WTC11 (cell line): ENCODE results near the gene B3GNT9. TPM values are rescaled to one million over a fixed set of nuclear protein-coding genes. Genes with fewer than 3 reads are reported as not detected.

Source experiments
- ATAC-seq: fragments of 200-7000 bp; cut with Tn5 transposase; 2 replicates; pipeline ENCODE4 v1.10.0; 2021; ENCODE audit warnings: mild to moderate bottlenecking, moderate library complexity
- CTCF ChIA-PET: fragments of 300-600 bp; sonication (Branson Sonifier 250); formaldehyde crosslinking; loops from one replicate; lab custom pipeline; 2021; ENCODE audit warnings: antibody characterized with exemption; lab: Charles Lee
- POLR2A ChIA-PET: fragments of 350-600 bp; sonication (Branson Sonifier 250); formaldehyde crosslinking; loops from one replicate; lab custom pipeline; 2021; ENCODE audit warnings: antibody characterized with exemption; lab: Charles Lee
- DNase-seq: peaks from one replicate; pipeline ENCODE4 v3.0.0; 2021; ENCODE audit warnings: low spot score
- H3K27ac Mint-ChIP-seq: 2 replicates; pipeline ENCODE4 v1.8.0; 2021; ENCODE audit warnings: mixed read lengths
- H3K27me3 Mint-ChIP-seq: 2 replicates; pipeline ENCODE4 v1.8.0; 2021; ENCODE audit warnings: low read depth, mild to moderate bottlenecking, moderate library complexity, mixed read lengths
- H3K36me3 Mint-ChIP-seq: 2 replicates; pipeline ENCODE4 v1.8.0; 2021; ENCODE audit warnings: mixed read lengths
- H3K4me1 Mint-ChIP-seq: 2 replicates; pipeline ENCODE4 v1.8.0; 2022; ENCODE audit warnings: mixed read lengths
- H3K4me3 Mint-ChIP-seq: 2 replicates; pipeline ENCODE4 v1.8.0; 2021; ENCODE audit warnings: mild to moderate bottlenecking, moderate library complexity, mixed read lengths
- H3K9me3 Mint-ChIP-seq: 2 replicates; pipeline ENCODE4 v1.8.0; 2021; ENCODE audit warnings: mixed read lengths
- ARID4B ChIP-seq: sonication (generic); formaldehyde crosslinking; IDR thresholded peaks from 2 replicates; pipeline ENCODE4 v1.8.0; 2023; ENCODE audit warnings: missing genetic modification reagents, mild to moderate bottlenecking, borderline replicate concordance
- ATF1 ChIP-seq: sonication (generic); formaldehyde crosslinking; IDR thresholded peaks from 2 replicates; pipeline ENCODE4 v1.8.1; 2023; ENCODE audit warnings: mild to moderate bottlenecking, moderate library complexity, missing genetic modification reagents
- CBFB ChIP-seq: sonication (generic); formaldehyde crosslinking; IDR thresholded peaks from 2 replicates; pipeline ENCODE4 v1.8.1; 2022; ENCODE audit warnings: mild to moderate bottlenecking, low read depth, missing genetic modification reagents
- EMX1 ChIP-seq: fragments of 250-450 bp; sonication (Bioruptor Pico); IDR thresholded peaks from 2 replicates; pipeline ENCODE4 v1.8.0; 2021; ENCODE audit warnings: mild to moderate bottlenecking
- IRF2 ChIP-seq: sonication (generic); formaldehyde crosslinking; IDR thresholded peaks from 2 replicates; pipeline ENCODE4 v1.8.0; 2022; ENCODE audit warnings: low read depth, missing genetic modification reagents, borderline replicate concordance
- JAZF1 ChIP-seq: fragments of 250-450 bp; sonication (Bioruptor Pico); IDR thresholded peaks from 2 replicates; pipeline ENCODE4 v1.9.0; 2021; ENCODE audit warnings: moderate library complexity, mild to moderate bottlenecking, inconsistent platforms
- NR1H2 ChIP-seq: sonication (generic); formaldehyde crosslinking; IDR thresholded peaks from 2 replicates; pipeline ENCODE4 v1.9.0; 2021; ENCODE audit warnings: mild to moderate bottlenecking, moderate library complexity, missing genetic modification reagents
- OVOL2 ChIP-seq: fragments of 250-450 bp; sonication (Bioruptor Pico); IDR thresholded peaks from 2 replicates; pipeline ENCODE4 v1.9.0; 2021; ENCODE audit warnings: mild to moderate bottlenecking, borderline replicate concordance
- RELA ChIP-seq: sonication (generic); formaldehyde crosslinking; IDR thresholded peaks from 2 replicates; pipeline ENCODE4 v1.8.1; 2022; ENCODE audit warnings: missing genetic modification reagents, mild to moderate bottlenecking, borderline replicate concordance
- RORB ChIP-seq: fragments of 250-450 bp; sonication (Bioruptor Pico); IDR thresholded peaks from 2 replicates; pipeline ENCODE4 v1.9.0; 2021; ENCODE audit warnings: mild to moderate bottlenecking
- SOX15 ChIP-seq: fragments of 250-450 bp; sonication (Bioruptor Pico); IDR thresholded peaks from 2 replicates; pipeline ENCODE4 v1.9.0; 2021; ENCODE audit warnings: mild to moderate bottlenecking
- SP1 ChIP-seq: sonication (generic); formaldehyde crosslinking; conservative IDR thresholded peaks from 2 replicates; pipeline ENCODE4 v1.8.1; 2022; ENCODE audit warnings: missing genetic modification reagents
- TCF7 ChIP-seq: sonication (generic); formaldehyde crosslinking; IDR thresholded peaks from 2 replicates; pipeline ENCODE4 v1.8.0; 2022; ENCODE audit warnings: mild to moderate bottlenecking, low read depth, missing genetic modification reagents, moderate library complexity
- TEAD1 ChIP-seq: sonication (generic); formaldehyde crosslinking; IDR thresholded peaks from 2 replicates; pipeline ENCODE4 v1.8.0; 2022; ENCODE audit warnings: mild to moderate bottlenecking, missing genetic modification reagents
- USF2 ChIP-seq: sonication (generic); formaldehyde crosslinking; IDR thresholded peaks from 2 replicates; pipeline ENCODE4 v1.8.1; 2023; ENCODE audit warnings: mild to moderate bottlenecking, missing genetic modification reagents, moderate library complexity
- ZNF671 ChIP-seq: fragments of 250-450 bp; sonication (Bioruptor Pico); IDR thresholded peaks from 2 replicates; pipeline ENCODE4 v1.8.0; 2021; ENCODE audit warnings: mild to moderate bottlenecking
- total RNA-seq: library from RNA; stranded (reverse); gene quantifications from 3 replicates; pipeline ENCODE4 v1.2.3, GENCODE V29; 2021
- TF ChIP-seq, protein P1 (sequence below): fragments of 250-450 bp; sonication (Bioruptor Pico); IDR thresholded peaks from 2 replicates; pipeline ENCODE4 v2.1.2; 2022; ENCODE audit warnings: mild to moderate bottlenecking, moderate library complexity
- TF ChIP-seq, protein P2 (sequence below): fragments of 200-600 bp; IDR thresholded peaks from 2 replicates; pipeline ENCODE4 v1.8.0; 2022; ENCODE audit warnings: antibody characterized with exemption
- TF ChIP-seq, protein P3 (sequence below): sonication (generic); formaldehyde crosslinking; IDR thresholded peaks from 2 replicates; pipeline ENCODE4 v1.8.1; 2022; ENCODE audit warnings: low read depth, missing genetic modification reagents, borderline replicate concordance
- TF ChIP-seq, protein P4 (sequence below): sonication (generic); formaldehyde crosslinking; IDR thresholded peaks from 2 replicates; pipeline ENCODE4 v1.8.1; 2022; ENCODE audit warnings: low read depth, mild to moderate bottlenecking, moderate library complexity, missing genetic modification reagents, borderline replicate concordance
- TF ChIP-seq, protein P5 (sequence below): sonication (generic); formaldehyde crosslinking; IDR thresholded peaks from 2 replicates; pipeline ENCODE4 v1.8.1; 2022; ENCODE audit warnings: mild to moderate bottlenecking, missing genetic modification reagents, moderate library complexity, borderline replicate concordance
- TF ChIP-seq, protein P6 (sequence below): fragments of 250-450 bp; sonication (Bioruptor Pico); IDR thresholded peaks from 2 replicates; pipeline ENCODE4 v1.9.0; 2021; ENCODE audit warnings: moderate library complexity, mild to moderate bottlenecking, inconsistent platforms, borderline replicate concordance

Gene B3GNT9
- total RNA-seq, 1 experiment from 2014 or later = 6.4 TPM

GRCh38 chr16:67180166-67180565, 29.4 kb upstream of the B3GNT9 start (continued):
- TF ChIP-seq TCF7 (no peak), ARID4B (CRISPR knock-in tag) (no peak), NR1H2 (no peak), ATF1 (CRISPR knock-in tag) (no peak), OVOL2 (CRISPR knock-in tag) (no peak), USF2 (no peak), RELA (CRISPR knock-in tag) (no peak), RORB (CRISPR knock-in tag) (no peak), SP1 (no peak), EMX1 (CRISPR knock-in tag) (no peak)
- TF ChIP-seq, protein P1, sequence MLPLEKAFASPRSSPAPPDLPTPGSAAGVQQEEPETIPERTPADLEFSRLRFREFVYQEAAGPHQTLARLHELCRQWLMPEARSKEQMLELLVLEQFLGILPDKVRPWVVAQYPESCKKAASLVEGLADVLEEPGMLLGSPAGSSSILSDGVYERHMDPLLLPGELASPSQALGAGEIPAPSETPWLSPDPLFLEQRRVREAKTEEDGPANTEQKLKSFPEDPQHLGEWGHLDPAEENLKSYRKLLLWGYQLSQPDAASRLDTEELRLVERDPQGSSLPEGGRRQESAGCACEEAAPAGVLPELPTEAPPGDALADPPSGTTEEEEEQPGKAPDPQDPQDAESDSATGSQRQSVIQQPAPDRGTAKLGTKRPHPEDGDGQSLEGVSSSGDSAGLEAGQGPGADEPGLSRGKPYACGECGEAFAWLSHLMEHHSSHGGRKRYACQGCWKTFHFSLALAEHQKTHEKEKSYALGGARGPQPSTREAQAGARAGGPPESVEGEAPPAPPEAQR = no peak
- TF ChIP-seq, protein P2, sequence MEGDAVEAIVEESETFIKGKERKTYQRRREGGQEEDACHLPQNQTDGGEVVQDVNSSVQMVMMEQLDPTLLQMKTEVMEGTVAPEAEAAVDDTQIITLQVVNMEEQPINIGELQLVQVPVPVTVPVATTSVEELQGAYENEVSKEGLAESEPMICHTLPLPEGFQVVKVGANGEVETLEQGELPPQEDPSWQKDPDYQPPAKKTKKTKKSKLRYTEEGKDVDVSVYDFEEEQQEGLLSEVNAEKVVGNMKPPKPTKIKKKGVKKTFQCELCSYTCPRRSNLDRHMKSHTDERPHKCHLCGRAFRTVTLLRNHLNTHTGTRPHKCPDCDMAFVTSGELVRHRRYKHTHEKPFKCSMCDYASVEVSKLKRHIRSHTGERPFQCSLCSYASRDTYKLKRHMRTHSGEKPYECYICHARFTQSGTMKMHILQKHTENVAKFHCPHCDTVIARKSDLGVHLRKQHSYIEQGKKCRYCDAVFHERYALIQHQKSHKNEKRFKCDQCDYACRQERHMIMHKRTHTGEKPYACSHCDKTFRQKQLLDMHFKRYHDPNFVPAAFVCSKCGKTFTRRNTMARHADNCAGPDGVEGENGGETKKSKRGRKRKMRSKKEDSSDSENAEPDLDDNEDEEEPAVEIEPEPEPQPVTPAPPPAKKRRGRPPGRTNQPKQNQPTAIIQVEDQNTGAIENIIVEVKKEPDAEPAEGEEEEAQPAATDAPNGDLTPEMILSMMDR = no peak
- TF ChIP-seq, protein P3, sequence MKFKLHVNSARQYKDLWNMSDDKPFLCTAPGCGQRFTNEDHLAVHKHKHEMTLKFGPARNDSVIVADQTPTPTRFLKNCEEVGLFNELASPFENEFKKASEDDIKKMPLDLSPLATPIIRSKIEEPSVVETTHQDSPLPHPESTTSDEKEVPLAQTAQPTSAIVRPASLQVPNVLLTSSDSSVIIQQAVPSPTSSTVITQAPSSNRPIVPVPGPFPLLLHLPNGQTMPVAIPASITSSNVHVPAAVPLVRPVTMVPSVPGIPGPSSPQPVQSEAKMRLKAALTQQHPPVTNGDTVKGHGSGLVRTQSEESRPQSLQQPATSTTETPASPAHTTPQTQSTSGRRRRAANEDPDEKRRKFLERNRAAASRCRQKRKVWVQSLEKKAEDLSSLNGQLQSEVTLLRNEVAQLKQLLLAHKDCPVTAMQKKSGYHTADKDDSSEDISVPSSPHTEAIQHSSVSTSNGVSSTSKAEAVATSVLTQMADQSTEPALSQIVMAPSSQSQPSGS (CRISPR knock-in tag) = no peak

- Mint-ChIP-seq H3K36me3 (peaks cover 3% of the 10 kb centered on the region; the same call in 1 of the 2 replicates), H3K4me1 (peaks cover 12% of the 10 kb centered on the region), H3K27ac (no peak overlapping the region), H3K27me3 (peaks cover 43% of the 10 kb centered on the region), H3K4me3 (peak overlapping the region; percentile 22; the same call in 1 of the 2 replicates), H3K9me3 (no peaks in the 10 kb centered on the region)
- DNase-seq (peak; percentile 33), ATAC-seq (no peak)
- no peak for TF ChIP-seq TEAD1 (CRISPR knock-in tag)
- no peak for TF ChIP-seq ZNF671 (CRISPR knock-in tag)
- TF ChIP-seq IRF2 (CRISPR knock-in tag) = no peak
- TF ChIP-seq, protein P4, sequence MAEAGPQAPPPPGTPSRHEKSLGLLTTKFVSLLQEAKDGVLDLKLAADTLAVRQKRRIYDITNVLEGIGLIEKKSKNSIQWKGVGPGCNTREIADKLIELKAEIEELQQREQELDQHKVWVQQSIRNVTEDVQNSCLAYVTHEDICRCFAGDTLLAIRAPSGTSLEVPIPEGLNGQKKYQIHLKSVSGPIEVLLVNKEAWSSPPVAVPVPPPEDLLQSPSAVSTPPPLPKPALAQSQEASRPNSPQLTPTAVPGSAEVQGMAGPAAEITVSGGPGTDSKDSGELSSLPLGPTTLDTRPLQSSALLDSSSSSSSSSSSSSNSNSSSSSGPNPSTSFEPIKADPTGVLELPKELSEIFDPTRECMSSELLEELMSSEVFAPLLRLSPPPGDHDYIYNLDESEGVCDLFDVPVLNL = no peak
- TF ChIP-seq JAZF1 (CRISPR knock-in tag) = no peak
- TF ChIP-seq, protein P5, sequence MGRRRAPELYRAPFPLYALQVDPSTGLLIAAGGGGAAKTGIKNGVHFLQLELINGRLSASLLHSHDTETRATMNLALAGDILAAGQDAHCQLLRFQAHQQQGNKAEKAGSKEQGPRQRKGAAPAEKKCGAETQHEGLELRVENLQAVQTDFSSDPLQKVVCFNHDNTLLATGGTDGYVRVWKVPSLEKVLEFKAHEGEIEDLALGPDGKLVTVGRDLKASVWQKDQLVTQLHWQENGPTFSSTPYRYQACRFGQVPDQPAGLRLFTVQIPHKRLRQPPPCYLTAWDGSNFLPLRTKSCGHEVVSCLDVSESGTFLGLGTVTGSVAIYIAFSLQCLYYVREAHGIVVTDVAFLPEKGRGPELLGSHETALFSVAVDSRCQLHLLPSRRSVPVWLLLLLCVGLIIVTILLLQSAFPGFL (CRISPR knock-in tag) = no peak
- TF ChIP-seq CBFB (CRISPR knock-in tag) = no peak
- no peak for TF ChIP-seq SOX15 (CRISPR knock-in tag)
- TF ChIP-seq, protein P6, sequence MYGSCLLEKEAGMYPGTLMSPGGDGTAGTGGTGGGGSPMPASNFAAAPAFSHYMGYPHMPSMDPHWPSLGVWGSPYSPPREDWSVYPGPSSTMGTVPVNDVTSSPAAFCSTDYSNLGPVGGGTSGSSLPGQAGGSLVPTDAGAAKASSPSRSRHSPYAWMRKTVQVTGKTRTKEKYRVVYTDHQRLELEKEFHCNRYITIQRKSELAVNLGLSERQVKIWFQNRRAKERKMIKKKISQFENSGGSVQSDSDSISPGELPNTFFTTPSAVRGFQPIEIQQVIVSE (CRISPR knock-in tag) = no peak
- ChIA-PET POLR2A (no interaction called here), CTCF (interaction anchor here (1.0 to 1.4 kb wide), 3 partner anchors 9 to 162 kb away, joined by 3 to 5 read pairs (median 5); partner anchors contain the start of gene NOL3)
Measured at GRCh38 chr16:67179421-67180080, 28.8 kb upstream of the B3GNT9 start.
